Lung (tissue), 12 donors: Measurements from ENCODE around the gene OR51I2. TPM values are rescaled to one million over a fixed set of nuclear protein-coding genes. Genes with fewer than 3 reads are reported as not detected.
A peak's percentile ranks its signal among the peaks of the same experiment; 100 is the strongest.

Source experiments
- ATAC-seq: fragments of 200-7000 bp; cut with Tn5 transposase; one replicate; pipeline ENCODE4 v1.9.1; 2020; ENCODE audit warnings: moderate number of reproducible peaks; ENCODE audit not compliant: insufficient read depth, low FRiP score
- DNase-seq, 3 donors: peaks; one replicate each; pipeline ENCODE4 v3.0.0-alpha.2; 2013 to 2017
- H3K27ac ChIP-seq, 2 donors: one replicate each; pipeline ENCODE4 v1.5.1; 2013; ENCODE audit warnings: mild to moderate bottlenecking in 2 of 2, moderate library complexity in 2 of 2, control low read depth in 1 of 2, inconsistent platforms in 1 of 2, low read depth in 1 of 2, low read length in 1 of 2
- H3K27me3 ChIP-seq, 3 donors: one replicate each; pipeline ENCODE4 v1.5.1; 2013; ENCODE audit warnings: low read length in 2 of 3; ENCODE audit not compliant: control insufficient read depth in 3 of 3, insufficient read depth in 3 of 3
- H3K36me3 ChIP-seq, 4 donors: one replicate each; pipeline ENCODE4 v1.5.1; 2013; ENCODE audit warnings: low read length in 4 of 4, mild to moderate bottlenecking in 1 of 4, moderate library complexity in 1 of 4; ENCODE audit not compliant: control insufficient read depth in 4 of 4, insufficient read depth in 4 of 4
- H3K4me1 ChIP-seq, 5 donors: one replicate each; pipeline ENCODE4 v1.5.1; 2013; ENCODE audit warnings: low read length in 5 of 5, mild to moderate bottlenecking in 2 of 5, moderate library complexity in 1 of 5; ENCODE audit not compliant: control insufficient read depth in 5 of 5, insufficient read depth in 5 of 5
- H3K4me3 ChIP-seq: one replicate; pipeline ENCODE4 v1.5.1; 2013; ENCODE audit warnings: mild to moderate bottlenecking, control low read depth, moderate library complexity
- H3K9ac ChIP-seq, 2 donors: one replicate each; pipeline ENCODE4 v1.5.1; 2013; ENCODE audit warnings: low read length in 2 of 2, control low read depth in 1 of 2; ENCODE audit not compliant: insufficient read depth in 1 of 2
- H3K9me3 ChIP-seq, 4 donors: one replicate each; pipeline ENCODE4 v1.5.1; 2013; ENCODE audit warnings: low read length in 3 of 4, mild to moderate bottlenecking in 1 of 4, moderate library complexity in 1 of 4; ENCODE audit not compliant: control insufficient read depth in 4 of 4, insufficient read depth in 3 of 4
- WGBS, 2 donors: extraction: QIAGEN DNeasy Blood & Tissue Kit; methylation state at CpG; one replicate each; pipeline ENCODE4 v1.1.7; 2013; 5-methylcytosine and 5-hydroxymethylcytosine counted together
- polyA plus RNA-seq, 2 donors: library from polyadenylated mRNA; stranded (reverse); fragments of 200-250 nt; gene quantifications; one replicate each; pipeline ENCODE4 v1.2.1, GENCODE V29; 2013
- total RNA-seq, 2 donors: library from RNA; depleted of rRNA in 1 of 2; stranded (reverse); fragments of >200 nt in 1 of 2; gene quantifications; one replicate each; pipeline ENCODE4 v1.2.1, GENCODE V29; 2014 to 2021
- TF ChIP-seq, protein P1 (sequence below): IDR thresholded peaks from 2 replicates; pipeline ENCODE4 v1.5.1; 2012; ENCODE audit warnings: mild to moderate bottlenecking; ENCODE audit errors: control extremely low read depth, extremely low read depth
- donor health status: control.
- donor health status: control.
- donor health status: Bipolar disorder and iron deficiency.
- donor health status: healthy.
- donor health status: DM: yes; HTN: yes; CAD: no.

Gene OR51I2
- total and polyA plus RNA-seq, 4 donors, result not detected

DNA sequence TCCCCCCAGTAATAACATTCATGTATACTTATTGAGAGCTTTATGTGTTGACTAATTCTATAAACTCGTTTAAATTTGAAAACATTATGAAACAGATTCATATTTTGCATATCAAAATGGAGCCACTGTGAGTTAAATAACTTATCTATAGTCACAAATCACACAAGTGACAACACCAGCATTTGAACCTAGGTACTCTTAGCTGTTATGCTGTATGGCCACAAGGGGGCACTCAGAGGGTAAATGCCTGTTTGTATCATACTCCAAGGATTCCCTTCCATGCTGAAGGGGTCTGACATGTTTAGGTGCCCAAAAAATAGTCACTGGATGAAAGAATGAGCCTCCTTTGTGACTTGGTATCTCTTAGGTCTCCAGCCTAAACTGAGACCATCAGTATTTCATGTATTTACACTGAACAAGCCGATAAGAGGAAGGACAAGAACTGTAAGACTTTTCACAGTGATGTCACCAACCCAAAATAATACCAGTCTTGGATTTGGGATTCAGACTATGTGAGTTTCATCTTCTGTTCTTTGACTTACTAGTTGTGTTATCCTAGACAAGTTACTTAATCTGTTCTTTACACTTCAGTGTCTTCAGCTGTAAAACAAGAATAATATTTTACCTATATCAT, 27.2 kb downstream of the OR51I2 start:
- peak; percentile 75 for ATAC-seq

DNA sequence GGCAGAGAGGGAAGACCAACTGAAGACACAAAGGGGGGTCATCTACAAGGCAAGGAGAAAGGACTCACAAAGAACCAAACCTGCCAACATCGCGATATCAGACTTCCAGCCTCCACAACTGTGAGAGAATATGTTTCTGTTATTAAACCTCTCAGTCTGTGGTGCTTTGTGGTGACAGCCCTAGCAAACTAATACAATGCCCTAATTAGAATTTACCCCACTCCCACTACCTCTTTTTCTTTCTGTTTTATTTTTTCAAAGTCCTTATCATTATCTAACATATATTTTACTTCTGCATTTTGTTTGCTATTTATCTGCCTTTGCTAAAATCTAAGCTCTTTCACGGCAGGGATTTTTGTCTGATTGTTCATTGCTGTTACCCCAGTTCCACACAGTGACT, 36.9 kb downstream of the OR51I2 start:
- TF ChIP-seq, protein P1, sequence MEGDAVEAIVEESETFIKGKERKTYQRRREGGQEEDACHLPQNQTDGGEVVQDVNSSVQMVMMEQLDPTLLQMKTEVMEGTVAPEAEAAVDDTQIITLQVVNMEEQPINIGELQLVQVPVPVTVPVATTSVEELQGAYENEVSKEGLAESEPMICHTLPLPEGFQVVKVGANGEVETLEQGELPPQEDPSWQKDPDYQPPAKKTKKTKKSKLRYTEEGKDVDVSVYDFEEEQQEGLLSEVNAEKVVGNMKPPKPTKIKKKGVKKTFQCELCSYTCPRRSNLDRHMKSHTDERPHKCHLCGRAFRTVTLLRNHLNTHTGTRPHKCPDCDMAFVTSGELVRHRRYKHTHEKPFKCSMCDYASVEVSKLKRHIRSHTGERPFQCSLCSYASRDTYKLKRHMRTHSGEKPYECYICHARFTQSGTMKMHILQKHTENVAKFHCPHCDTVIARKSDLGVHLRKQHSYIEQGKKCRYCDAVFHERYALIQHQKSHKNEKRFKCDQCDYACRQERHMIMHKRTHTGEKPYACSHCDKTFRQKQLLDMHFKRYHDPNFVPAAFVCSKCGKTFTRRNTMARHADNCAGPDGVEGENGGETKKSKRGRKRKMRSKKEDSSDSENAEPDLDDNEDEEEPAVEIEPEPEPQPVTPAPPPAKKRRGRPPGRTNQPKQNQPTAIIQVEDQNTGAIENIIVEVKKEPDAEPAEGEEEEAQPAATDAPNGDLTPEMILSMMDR, result no peak
- no peak overlapping the region for H3K9ac ChIP-seq
- no peaks in the 10 kb centered on the region for H3K9me3 ChIP-seq
- ATAC-seq, result no peak
- DNase-seq, result no peak
- H3K4me1 ChIP-seq, result no peaks in the 10 kb centered on the region
- WGBS, 2 donors, result 57 to 73% methylated on average over 3 of the region's 3 CpGs
- H3K4me3 ChIP-seq, result no peak overlapping the region
- no peak overlapping the region for H3K27ac ChIP-seq
- H3K27me3 ChIP-seq, result no peaks in the 10 kb centered on the region
- no peaks in the 10 kb centered on the region for H3K36me3 ChIP-seq

More for the DNA sequence above, 27.2 kb downstream of the OR51I2 start:
- no peaks in the 10 kb centered on the region for H3K4me1 ChIP-seq
- H3K27ac ChIP-seq, result no peak overlapping the region
- no peaks in the 10 kb centered on the region for H3K36me3 ChIP-seq
- H3K4me3 ChIP-seq, result no peak overlapping the region
- TF ChIP-seq, protein P1, result peak; percentile 30
- 34 to 41% methylated on average over 2 of the region's 2 CpGs for WGBS, 2 donors
- no peaks in the 10 kb centered on the region for H3K27me3 ChIP-seq
- H3K9me3 ChIP-seq, result no peaks in the 10 kb centered on the region
- peak; percentile 29 to 49 (median 47) for DNase-seq
- no peak overlapping the region for H3K9ac ChIP-seq

DNA sequence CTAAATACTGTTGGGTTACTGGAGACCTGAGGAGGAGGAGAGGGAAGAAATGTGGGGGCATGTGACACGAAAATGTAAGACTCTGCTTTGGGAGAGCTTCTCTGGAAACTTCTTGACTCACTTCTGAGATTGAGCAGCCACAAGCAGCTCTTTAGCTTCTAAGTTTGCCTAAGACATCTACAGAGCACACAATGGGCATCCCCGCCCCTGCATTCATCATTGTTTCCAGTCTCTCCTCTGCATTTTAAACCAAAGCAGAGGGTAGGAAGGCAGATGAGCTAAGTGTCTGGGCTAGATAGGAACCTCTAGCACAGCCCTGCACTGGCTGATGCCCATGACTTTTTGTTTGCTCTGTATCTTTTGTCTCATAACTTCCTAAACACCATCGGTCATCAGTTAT, 37.3 kb downstream of the OR51I2 start:
- Histone ChIP-seq H3K36me3 (no peaks in the 10 kb centered on the region), H3K27me3 (no peaks in the 10 kb centered on the region), H3K9ac (no peak overlapping the region), H3K27ac (no peak overlapping the region), H3K4me3 (no peak overlapping the region), H3K4me1 (no peaks in the 10 kb centered on the region), H3K9me3 (no peaks in the 10 kb centered on the region)
- WGBS, 2 donors, result 71 to 80% methylated on average over 3 of the region's 3 CpGs
- ATAC-seq (no peak), DNase-seq (no peak)
- TF ChIP-seq, protein P1, result no peak

DNA sequence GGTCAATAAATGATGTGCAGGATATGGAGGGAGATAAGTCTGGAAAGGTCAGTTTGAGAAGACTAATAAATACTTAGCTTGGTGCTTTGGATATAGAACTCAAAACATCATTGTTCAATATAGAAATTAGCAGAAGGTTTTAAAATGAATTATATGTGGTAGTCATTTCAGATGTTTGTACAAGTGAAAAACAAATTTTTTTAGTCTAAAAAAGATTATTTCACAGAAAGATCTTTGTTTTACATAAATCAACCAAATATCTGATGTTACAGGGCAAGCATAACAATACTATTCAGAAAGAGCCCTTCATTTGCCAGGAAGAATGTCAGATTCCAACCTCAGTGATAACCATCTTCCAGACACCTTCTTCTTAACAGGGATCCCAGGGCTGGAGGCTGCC, 39.3 kb downstream of the OR51I2 start, which contains the start of gene OR52D1:
OR52D1 (plus strand) TSS at position 301 of the 400 bp plus-strand sequence; CDS start at position 323, 22 bp downstream.
- TF ChIP-seq, protein P1, result no peak

More for the DNA sequence above, 39.3 kb downstream of the OR51I2 start, which contains the start of gene OR52D1:
- no peaks in the 10 kb centered on the region for H3K4me1 ChIP-seq
- no peak within 1 kb of the TSS for H3K4me3 ChIP-seq
- no peaks in the 10 kb centered on the region for H3K9me3 ChIP-seq
- H3K36me3 ChIP-seq, result no peaks in the 10 kb centered on the region
- H3K9ac ChIP-seq, result no peak within 1 kb of the TSS
- DNase-seq, result no peak
- H3K27me3 ChIP-seq, result no peaks in the 10 kb centered on the region
- ATAC-seq, result no peak
- H3K27ac ChIP-seq, result no peak within 1 kb of the TSS
